GM18873 (cell line): ENCODE measurements around the gene ZCCHC4.

ENCODE experiments used
- ATAC-seq: cut with Tn5 transposase; IDR thresholded peaks from one replicate; pipeline ENCODE4 v1.9.1; 2021; ENCODE audit warnings: mild to moderate bottlenecking, moderate library complexity, moderate number of reproducible peaks; ENCODE audit not compliant: unreplicated experiment, low FRiP score

ZCCHC4 gene, protein sequence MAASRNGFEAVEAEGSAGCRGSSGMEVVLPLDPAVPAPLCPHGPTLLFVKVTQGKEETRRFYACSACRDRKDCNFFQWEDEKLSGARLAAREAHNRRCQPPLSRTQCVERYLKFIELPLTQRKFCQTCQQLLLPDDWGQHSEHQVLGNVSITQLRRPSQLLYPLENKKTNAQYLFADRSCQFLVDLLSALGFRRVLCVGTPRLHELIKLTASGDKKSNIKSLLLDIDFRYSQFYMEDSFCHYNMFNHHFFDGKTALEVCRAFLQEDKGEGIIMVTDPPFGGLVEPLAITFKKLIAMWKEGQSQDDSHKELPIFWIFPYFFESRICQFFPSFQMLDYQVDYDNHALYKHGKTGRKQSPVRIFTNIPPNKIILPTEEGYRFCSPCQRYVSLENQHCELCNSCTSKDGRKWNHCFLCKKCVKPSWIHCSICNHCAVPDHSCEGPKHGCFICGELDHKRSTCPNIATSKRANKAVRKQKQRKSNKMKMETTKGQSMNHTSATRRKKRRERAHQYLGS

DNA sequence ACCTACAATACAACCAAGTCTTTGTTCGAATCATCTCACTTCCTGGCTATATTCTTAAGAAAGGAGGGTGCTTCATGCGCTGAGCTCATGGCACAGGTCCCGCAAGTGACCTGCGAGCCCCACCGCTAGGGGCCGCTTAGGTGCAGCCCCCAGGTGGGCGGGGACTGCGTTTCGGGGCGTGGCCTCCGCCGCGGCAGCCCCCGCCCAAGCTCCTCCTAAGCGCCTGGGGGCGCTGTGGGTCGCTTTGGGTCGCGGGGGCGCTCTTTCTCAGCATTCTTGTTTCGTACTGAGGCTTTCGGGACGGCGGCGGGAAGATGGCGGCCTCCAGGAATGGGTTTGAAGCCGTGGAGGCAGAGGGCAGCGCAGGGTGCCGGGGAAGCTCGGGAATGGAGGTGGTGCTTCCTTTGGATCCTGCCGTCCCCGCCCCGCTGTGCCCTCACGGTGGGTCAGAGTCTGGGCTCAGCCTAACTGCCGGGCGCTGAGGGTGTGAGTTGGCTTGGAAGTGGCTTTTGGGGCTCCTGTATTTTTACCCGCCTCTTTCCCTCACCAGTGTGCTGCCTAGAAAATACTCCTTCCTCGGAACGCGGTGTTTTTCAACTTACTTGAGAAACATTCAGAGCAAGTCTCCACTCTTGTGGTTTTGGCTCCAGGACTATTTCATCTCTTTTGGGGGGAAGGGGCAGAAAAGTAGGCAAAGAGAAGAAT, at the start of gene ZCCHC4:
Gene ZCCHC4, plus strand, starts transcription at position 279 of the 705 bp plus-strand sequence. Its CDS starts 36 bp downstream, at position 315.
- ATAC-seq = peak; percentile 68

DNA sequence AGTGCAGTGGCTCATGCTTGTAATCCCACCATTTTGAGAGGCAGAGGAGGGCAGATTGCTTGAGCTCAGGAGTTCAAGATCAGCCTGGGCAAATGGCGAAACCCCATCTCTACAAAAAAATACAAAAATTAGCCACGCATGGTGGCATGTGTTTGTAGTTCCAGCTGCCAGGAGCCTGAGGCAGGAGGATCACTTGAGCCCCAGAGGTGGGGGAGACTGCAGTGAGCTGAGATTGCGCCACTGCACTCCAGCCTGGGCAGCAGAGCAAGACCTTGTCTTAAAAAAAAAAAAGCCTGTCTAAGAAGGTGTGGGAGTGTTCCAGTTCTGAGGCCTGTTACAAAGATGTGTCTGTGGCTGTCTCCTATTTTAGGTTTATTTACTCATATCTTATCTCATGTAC, 40.7 kb upstream of the ZCCHC4 start:
- no peak for ATAC-seq

DNA sequence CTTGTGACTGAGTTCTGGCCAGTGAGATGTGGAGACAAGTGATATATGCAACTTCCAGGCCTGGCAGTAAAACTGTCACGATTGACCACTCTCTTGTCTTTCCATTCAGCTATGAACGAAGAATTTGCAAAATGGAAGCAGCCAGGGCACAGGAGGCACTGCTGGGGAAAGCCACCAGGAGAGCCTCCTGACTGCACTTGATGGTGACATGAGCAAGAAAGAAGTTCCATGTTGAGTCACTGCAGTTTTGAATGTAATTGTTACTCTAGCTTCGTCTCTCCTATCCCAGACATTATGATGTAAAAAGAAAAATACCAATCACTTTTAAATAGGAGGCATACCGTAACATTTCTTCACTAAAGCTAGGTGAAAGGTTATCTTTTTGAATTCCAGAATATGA, 32.4 kb upstream of the ZCCHC4 start:
- ATAC-seq = no peak

DNA sequence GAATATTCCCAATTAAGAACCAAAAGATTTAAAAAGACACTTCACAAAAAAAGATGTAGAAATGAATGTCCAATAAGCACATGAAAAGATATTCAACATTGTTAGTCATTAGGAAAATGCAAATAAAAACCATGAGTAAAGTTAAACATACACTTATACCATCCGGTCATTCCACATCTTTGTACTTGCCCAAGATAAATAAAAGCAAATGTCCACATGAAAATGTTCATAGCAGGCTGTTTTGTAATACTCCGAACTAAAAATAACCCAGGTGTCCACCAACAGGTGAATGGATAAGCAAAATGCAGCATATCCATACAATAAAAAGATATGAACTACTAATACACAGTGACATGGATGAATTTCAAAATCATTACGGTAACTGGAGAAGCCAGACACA, 28.6 kb upstream of the ZCCHC4 start:
- ATAC-seq = no peak

DNA sequence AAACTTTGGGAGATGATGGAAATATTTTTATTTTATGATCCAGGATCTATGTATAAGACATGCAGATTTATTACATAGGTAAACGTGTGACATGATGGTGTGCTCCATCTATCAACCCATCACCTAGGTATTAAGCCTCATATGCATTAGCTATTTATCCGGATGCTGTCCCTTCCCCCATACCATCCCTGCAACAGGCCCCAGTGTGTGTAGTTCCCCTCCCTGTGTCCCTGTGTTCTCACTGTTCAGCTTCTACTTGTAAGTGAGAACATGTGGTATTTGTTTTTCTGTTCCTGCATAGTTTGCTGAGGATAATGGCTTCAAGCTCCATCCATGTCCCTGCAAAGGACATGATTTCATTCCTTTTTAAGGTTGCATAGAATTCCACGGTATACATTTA, 28.1 kb upstream of the ZCCHC4 start:
- no peak for ATAC-seq

DNA sequence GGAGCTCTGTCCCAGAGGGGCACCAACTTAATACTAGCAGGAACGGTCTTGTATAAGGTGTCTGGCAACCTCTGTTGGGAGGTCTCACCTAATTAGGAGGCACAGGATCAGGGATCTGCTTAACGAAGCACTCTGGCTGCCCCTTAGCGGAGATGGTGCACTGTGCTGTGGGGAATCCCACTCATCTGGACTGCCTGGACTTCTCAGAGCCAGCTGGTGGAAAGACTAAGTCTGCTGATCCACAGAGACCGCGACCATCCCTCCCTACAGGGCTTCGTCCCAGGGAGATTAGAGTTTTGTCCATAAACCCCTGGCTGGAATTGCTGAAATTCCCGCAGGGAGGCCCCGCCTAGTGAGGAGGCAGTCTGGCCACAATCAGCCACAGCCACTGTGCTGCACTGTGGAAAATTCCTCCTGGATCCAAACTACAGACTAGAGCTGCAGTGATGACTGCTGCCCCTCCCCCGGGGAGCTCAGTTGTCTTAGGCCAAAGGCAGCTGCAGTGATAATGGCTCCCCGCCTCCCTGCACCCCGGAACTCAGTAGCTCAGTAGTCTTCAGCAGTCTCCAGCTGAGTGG, 22.0 kb upstream of the ZCCHC4 start:
- no peak for ATAC-seq

DNA sequence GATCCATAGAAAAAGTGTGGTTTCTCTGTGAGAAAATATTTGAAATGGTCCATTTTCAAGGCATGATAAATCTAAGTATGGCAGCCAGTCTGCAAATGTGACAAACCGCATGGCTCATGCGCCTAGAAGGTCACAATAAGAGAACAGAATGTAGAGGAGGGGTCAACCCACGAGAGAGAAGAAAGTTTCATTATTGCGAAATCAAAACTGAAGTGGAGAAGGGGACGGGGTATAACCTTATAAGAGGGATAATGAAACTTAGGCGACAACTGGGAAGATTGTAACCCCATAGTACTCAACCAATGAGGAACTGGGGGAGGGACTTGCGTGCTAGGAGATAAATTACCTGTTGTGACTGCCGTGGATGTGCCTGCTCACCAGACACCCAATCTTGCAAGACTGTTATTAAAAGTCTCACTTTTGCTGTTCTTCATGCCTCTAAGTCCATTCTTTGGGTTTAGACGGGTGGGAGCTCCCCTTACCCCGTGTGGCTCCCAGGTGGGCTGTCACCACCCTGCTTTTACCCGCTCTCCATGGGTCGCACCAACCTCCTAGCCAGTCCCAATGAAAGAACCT, 21.3 kb upstream of the ZCCHC4 start:
- ATAC-seq = no peak

GRCh38 chr4:25297528-25298242, 14.9 kb upstream of the ZCCHC4 start:
- ATAC-seq = no peak

DNA sequence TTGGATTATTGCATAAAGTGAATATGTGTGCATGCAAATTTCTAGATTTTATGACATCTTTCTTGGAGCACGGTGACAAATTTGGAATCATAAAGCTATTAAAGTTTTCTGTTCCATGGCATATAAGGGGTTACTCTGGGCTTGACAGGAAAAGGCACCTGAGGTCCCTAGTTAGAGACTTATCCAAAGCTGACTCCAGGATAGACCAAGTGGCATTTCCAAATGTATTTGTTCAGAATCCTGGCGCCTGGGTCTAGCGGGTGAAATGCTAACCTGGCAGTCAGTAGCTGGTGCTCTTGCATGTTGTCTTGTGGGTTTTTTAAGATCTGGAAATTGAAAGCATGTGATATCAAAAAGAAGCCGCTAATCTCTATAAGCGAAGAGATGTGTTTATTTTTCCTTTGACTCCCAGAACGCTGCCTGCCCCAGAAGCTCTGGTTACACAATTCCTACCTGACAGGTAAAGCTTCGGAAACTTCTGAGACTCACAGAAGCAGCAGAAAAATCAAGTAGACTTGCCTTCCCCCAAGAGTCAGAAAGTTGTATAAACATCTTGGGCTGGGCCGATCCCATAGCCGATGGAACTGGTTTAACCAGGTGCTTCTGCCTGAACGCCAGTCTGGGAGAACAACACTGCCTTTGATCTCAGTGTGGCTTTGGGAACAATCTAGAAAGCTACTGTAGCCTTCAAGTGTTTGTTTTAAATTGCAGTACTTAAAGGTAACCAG, 12.9 kb upstream of the ZCCHC4 start:
- ATAC-seq = no peak

GRCh38 chr4:25301471-25301870, 11.1 kb upstream of the ZCCHC4 start:
- no peak for ATAC-seq

DNA sequence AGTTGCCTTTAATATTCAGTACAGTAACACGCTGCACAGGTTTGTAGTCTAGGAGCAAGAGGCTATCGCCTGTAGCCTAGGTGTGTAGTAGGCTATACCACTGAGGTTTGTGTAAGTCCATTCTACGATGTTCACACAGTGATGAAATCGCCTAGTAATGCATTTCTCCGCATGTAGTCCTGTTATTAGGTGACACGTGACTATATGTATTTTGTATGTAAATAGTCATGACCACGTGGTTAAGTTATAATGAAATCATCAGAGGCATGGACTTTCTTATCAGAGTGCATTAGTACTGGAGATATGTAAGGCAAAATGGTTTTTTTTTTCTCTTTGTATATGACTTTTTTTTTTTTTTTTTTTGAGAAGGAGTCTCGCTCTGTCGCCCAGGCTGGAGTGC, 9.9 kb upstream of the ZCCHC4 start:
- no peak for ATAC-seq

GRCh38 chr4:25303578-25303977, 9.0 kb upstream of the ZCCHC4 start:
- no peak for ATAC-seq

DNA sequence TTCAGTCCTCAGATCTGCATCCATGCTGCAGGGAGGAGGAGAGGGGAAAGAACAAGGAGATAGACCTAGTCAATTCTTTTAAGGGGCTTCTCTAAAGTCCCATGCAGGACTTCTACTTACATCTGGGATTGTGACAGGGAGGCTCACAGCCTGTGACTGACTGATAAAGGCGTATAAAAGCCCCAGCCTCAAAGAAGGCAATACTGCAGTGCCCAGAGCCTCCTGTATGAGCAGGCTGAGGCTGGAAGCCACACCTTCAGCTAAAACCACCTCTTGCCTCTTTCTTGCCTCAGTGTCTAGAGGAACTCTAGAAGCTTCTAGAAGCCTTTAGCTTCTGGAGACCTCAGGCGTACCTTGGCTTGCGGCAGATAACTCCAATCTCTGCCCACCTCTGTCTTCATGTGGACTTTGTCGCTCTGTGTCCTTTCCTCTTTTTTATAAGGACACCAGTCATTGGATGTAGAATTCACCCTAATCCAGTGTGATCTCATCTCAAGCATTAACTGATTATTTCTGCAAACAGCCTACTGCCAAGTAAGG, 6.0 kb upstream of the ZCCHC4 start:
- ATAC-seq = no peak

DNA sequence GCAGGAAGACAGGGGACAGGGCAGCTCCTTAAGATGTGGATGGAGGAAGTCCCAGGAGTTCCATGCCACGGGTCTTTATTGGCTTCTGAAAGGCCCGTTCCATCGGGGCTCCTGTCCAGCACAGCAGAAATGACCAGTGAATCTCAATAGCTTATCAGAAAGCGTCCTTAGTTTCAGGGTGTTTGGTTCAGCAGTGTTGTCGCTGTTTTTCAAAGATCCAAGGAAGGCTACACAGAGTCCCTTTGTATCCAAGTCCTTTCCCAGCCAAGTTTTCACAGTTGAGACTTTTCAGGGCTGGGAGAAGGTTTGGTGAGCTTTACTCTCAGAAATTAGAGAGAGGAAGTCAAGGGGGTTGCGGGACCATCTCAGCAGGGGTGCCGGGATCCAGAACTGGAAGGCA, 5.0 kb upstream of the ZCCHC4 start:
- ATAC-seq = no peak

GRCh38 chr4:25308306-25308705, 4.3 kb upstream of the ZCCHC4 start:
- no peak for ATAC-seq

DNA sequence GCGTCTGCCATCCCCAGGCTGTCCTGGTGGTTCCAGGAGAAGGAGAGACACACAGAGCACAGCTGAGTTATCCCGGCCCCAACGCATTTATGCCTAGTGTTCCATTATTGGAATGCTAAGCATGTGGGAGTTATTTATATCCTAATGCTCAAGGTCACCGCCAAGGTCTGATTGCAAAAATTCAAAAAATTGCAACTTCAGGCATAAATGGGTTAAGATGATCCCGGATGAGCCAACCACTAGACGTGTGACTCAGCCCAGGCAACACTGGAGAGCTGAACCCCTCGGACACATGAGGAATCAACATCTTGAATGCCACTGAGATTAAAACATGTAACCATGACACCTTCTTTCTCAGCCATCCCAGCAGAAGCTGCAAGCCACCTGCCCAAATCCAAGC, 3.8 kb upstream of the ZCCHC4 start:
- no peak for ATAC-seq

DNA sequence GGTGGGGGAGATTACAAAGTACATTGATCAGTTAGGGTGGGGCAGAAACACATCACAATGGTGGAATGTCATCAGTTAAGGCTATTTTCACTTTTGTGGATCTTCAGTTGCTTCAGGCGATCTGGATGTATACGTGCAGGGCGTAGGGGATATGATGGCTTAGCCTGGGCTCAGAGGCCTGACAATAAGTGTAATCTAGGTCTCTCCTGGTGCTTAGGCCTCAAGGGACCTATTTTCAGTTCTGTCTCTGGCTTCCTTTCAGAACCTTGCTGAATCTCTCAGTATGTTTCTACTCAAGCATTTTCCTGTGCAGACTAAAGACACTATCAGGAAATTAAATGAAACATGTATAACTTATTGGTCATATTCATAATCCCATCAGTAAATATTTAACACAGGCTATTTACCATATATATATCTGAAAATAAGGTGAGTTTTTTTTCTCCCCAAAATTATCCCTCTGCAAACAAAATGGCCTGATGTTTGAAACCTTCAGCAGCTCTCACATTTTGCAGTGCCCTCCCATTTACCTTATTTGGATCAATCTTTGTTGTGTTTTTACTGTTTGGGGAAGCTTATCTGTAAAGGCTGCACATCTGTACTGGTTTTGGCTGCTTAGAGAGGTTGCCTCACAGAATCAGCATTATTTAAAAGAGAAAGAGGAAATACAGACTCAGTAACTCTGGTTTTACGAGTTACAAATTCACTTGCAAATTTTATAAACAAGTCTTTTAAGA, 2.3 kb upstream of the ZCCHC4 start:
- peak; percentile 46 for ATAC-seq

DNA sequence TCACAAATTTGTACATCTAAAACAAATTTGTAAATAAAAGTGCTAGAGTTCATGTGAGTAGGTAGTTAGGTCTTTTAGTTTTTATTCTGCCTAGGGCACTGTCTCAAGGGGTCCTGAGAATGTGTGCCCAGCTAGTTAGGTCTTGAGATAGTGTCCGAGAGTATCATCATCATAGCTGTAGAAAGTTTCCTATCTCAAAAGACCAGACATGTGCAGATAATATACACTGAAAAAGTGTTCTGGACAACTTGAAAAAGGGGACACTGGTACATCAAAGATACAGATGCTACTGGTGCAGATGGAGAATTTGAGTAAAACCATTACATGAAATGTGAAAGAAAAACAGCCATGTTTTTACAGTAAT, 1.8 kb upstream of the ZCCHC4 start:
- ATAC-seq = peak; percentile 30
